H1 (cell line): ENCODE measurements around the gene ZC3H11A. TPM values are rescaled to one million over a fixed set of nuclear protein-coding genes. Genes with fewer than 3 reads are reported as not detected.

Experiments used
- CTCF ChIA-PET: fragments of 300-600 bp; sonication (Branson Sonifier 250); formaldehyde crosslinking; loops from one replicate; lab custom pipeline; 2021; ENCODE audit not compliant: partially characterized antibody; lab: Charles Lee
- POLR2A ChIA-PET: fragments of 300-600 bp; sonication (Branson Sonifier 250); formaldehyde crosslinking; loops from one replicate; lab custom pipeline; 2021; ENCODE audit warnings: inconsistent platforms; ENCODE audit not compliant: partially characterized antibody; lab: Charles Lee
- DNase-seq, 2 experiments: peaks; one replicate each; pipeline versions ENCODE4 v3.0.0 to v3.0.0-alpha.2; 2010 to 2022; ENCODE audit warnings: low spot score in 2 of 2, low read depth in 1 of 2, mixed read lengths in 1 of 2
- FAIRE-seq: peaks from 2 replicates; lab custom pipeline; 2011; peaks lifted over from hg19 to GRCh38; lab: Jason Lieb, UNC
- H2AFZ ChIP-seq: 2 replicates; pipeline ENCODE4 v1.8.1; 2012; ENCODE audit warnings: low read length, inconsistent platforms
- H2AK5ac ChIP-seq: 2 replicates; pipeline ENCODE4 v1.6.1; 2013; ENCODE audit warnings: low read depth, low read length
- H2BK120ac ChIP-seq: replicated peaks from 2 replicates; pipeline ENCODE3; 2013; ENCODE audit warnings: low read depth, low read length, inconsistent platforms
- H2BK12ac ChIP-seq: 2 replicates; pipeline ENCODE4 v1.6.1; 2013; ENCODE audit warnings: low read depth, low read length
- H2BK15ac ChIP-seq: 2 replicates; pipeline ENCODE4 v1.6.1; 2013; ENCODE audit warnings: low read length
- H2BK20ac ChIP-seq: 2 replicates; pipeline ENCODE4 v1.6.1; 2013; ENCODE audit warnings: low read length
- H2BK5ac ChIP-seq: 2 replicates; pipeline ENCODE4 v1.6.1; 2013; ENCODE audit warnings: low read depth, low read length
- H3K14ac ChIP-seq: 2 replicates; pipeline ENCODE4 v1.6.1; 2013; ENCODE audit warnings: inconsistent platforms; ENCODE audit not compliant: insufficient read length
- H3K18ac ChIP-seq: 2 replicates; pipeline ENCODE4 v1.6.1; 2013; ENCODE audit warnings: low read length; ENCODE audit errors: extremely low read depth
- H3K23ac ChIP-seq: 2 replicates; pipeline ENCODE4 v1.6.1; 2013; ENCODE audit warnings: inconsistent platforms; ENCODE audit not compliant: insufficient read length
- H3K23me2 ChIP-seq: 2 replicates; pipeline ENCODE4 v1.6.1; 2013; ENCODE audit warnings: low read depth, low read length
- H3K27ac ChIP-seq: 2 replicates; pipeline ENCODE4 v1.6.1; 2011; ENCODE audit warnings: low read depth, low read length, inconsistent platforms
- H3K27me3 ChIP-seq, 4 experiments: replicated peaks in 1 of 4; 1 replicate in 1 of 4; 2 replicates in 3 of 4; pipeline versions ENCODE4 v1.6.1 to v1.8.1; 2011 to 2013; ENCODE audit warnings: low read length in 3 of 4, mild to moderate bottlenecking in 3 of 4, inconsistent platforms in 2 of 4, mixed read lengths in 2 of 4, moderate library complexity in 1 of 4; ENCODE audit not compliant: control insufficient read depth in 3 of 4, insufficient read depth in 3 of 4; ENCODE audit errors: extremely low read depth in 1 of 4
- H3K36me3 ChIP-seq, 4 experiments: 2 replicates each; pipeline versions ENCODE4 v1.6.1 to v1.8.1; 2011 to 2013; ENCODE audit warnings: mild to moderate bottlenecking in 4 of 4, low read length in 3 of 4, moderate library complexity in 2 of 4, control low read depth in 1 of 4, inconsistent platforms in 1 of 4; ENCODE audit not compliant: insufficient read depth in 4 of 4, control insufficient read depth in 2 of 4
- H3K4ac ChIP-seq: replicated peaks from 2 replicates; pipeline ENCODE3; 2013; ENCODE audit warnings: low read length, low read depth, mixed read lengths, inconsistent platforms; ENCODE audit not compliant: insufficient read length
- H3K4me1 ChIP-seq, 4 experiments: replicated peaks in 1 of 4; 1 replicate in 1 of 4; 2 replicates in 3 of 4; pipeline versions ENCODE4 v1.6.1 to v1.8.1; 2011 to 2013; ENCODE audit warnings: low read length in 3 of 4, inconsistent platforms in 2 of 4, mixed read lengths in 1 of 4; ENCODE audit not compliant: insufficient read depth in 4 of 4, control insufficient read depth in 3 of 4
- H3K4me2 ChIP-seq, 2 experiments: 2 replicates each; pipeline versions ENCODE4 v1.6.1 to v1.8.1; 2011 to 2013; ENCODE audit warnings: low read depth in 2 of 2, low read length in 2 of 2, control low read depth in 1 of 2, inconsistent platforms in 1 of 2, mild to moderate bottlenecking in 1 of 2; ENCODE audit not compliant: insufficient read depth in 1 of 2
- H3K4me3 ChIP-seq, 4 experiments: fragments of 200-600, 300-600 bp in 1 of 4; sonication (generic), shearing (Covaris generic), sonication (Bioruptor Twin) in 1 of 4; 2 replicates each; pipeline versions ENCODE4 v1.5.1 to v1.8.1; 2011 to 2016; ENCODE audit warnings: low read length in 4 of 4, low read depth in 3 of 4, control low read depth in 2 of 4, inconsistent platforms in 2 of 4, mild to moderate bottlenecking in 2 of 4, mixed read lengths in 1 of 4, moderate library complexity in 1 of 4; ENCODE audit not compliant: insufficient read depth in 2 of 4; ENCODE audit errors: extremely low read depth in 1 of 4
- H3K56ac ChIP-seq: replicated peaks from 2 replicates; pipeline ENCODE3; 2013; ENCODE audit warnings: low read depth, mild to moderate bottlenecking, mixed read lengths, low read length, inconsistent platforms; ENCODE audit not compliant: insufficient read length
- H3K79me1 ChIP-seq: 2 replicates; pipeline ENCODE4 v1.6.1; 2013; ENCODE audit warnings: low read depth, low read length, control low read depth
- H3K79me2 ChIP-seq, 2 experiments: 2 replicates each; pipeline versions ENCODE4 v1.6.1 to v1.8.1; 2012 to 2013; ENCODE audit warnings: low read length in 2 of 2, mild to moderate bottlenecking in 2 of 2, inconsistent platforms in 1 of 2; ENCODE audit not compliant: insufficient read depth in 2 of 2, control insufficient read depth in 1 of 2
- H3K9ac ChIP-seq, 4 experiments: replicated peaks in 1 of 4; 1 replicate in 1 of 4; 2 replicates in 3 of 4; pipeline versions ENCODE4 v1.6.1 to v1.8.1; 2011 to 2013; ENCODE audit warnings: low read depth in 3 of 4, low read length in 3 of 4, control low read depth in 2 of 4, mild to moderate bottlenecking in 2 of 4, moderate library complexity in 2 of 4, inconsistent platforms in 1 of 4; ENCODE audit errors: extremely low read depth in 1 of 4
- H3K9me3 ChIP-seq, 2 experiments: 2 replicates each; pipeline versions ENCODE4 v1.6.1 to v1.8.1; 2012 to 2013; ENCODE audit warnings: mild to moderate bottlenecking in 2 of 2, moderate library complexity in 2 of 2, control low read depth in 1 of 2, inconsistent platforms in 1 of 2, low read depth in 1 of 2, low read length in 1 of 2, mixed read lengths in 1 of 2; ENCODE audit not compliant: insufficient read depth in 2 of 2
- H4K20me1 ChIP-seq, 2 experiments: replicated peaks in 1 of 2; 2 replicates each; pipeline versions ENCODE3 to v1.8.1; 2011 to 2013; ENCODE audit warnings: inconsistent platforms in 2 of 2, low read length in 2 of 2, mild to moderate bottlenecking in 1 of 2; ENCODE audit not compliant: insufficient read depth in 2 of 2, control insufficient read depth in 1 of 2
- H4K5ac ChIP-seq: 2 replicates; pipeline ENCODE4 v1.6.1; 2013; ENCODE audit warnings: low read length, low read depth, mixed read lengths, inconsistent platforms; ENCODE audit not compliant: insufficient read length
- H4K8ac ChIP-seq: 2 replicates; pipeline ENCODE4 v1.8.0; 2013; ENCODE audit warnings: mild to moderate bottlenecking, moderate library complexity, low read length, inconsistent platforms; ENCODE audit not compliant: insufficient read depth; ENCODE audit errors: extremely low read depth
- H4K91ac ChIP-seq: replicated peaks from 2 replicates; pipeline ENCODE3; 2013; ENCODE audit warnings: low read length, mixed read lengths, inconsistent platforms; ENCODE audit not compliant: insufficient read length
- CBX5 ChIP-seq: fragments of 300-800, 300-1000 bp; sonication (generic); IDR thresholded peaks from 2 replicates; pipeline ENCODE4 v1.7.1; 2016; ENCODE audit warnings: antibody characterized with exemption, low read length, low read depth
- CTBP2 ChIP-seq: IDR thresholded peaks from 2 replicates; pipeline ENCODE4 v1.7.0; 2011; ENCODE audit warnings: borderline replicate concordance, mild to moderate bottlenecking, moderate library complexity, mixed read lengths, low read length; ENCODE audit not compliant: insufficient read depth, insufficient read length
- POLR2AphosphoS5 ChIP-seq: IDR thresholded peaks from 2 replicates; pipeline ENCODE4 v1.6.1; 2011; ENCODE audit warnings: low read depth, low read length
- TCF12 ChIP-seq: IDR thresholded peaks from 2 replicates; pipeline ENCODE4 v1.6.1; 2011; ENCODE audit warnings: low read depth, mild to moderate bottlenecking, low read length
- WGBS, 2 experiments: shearing (Covaris generic) in 1 of 2; methylation state at CpG; one replicate each; pipeline versions ENCODE4 v1.1.6 to v1.1.7; 2013 to 2015; ENCODE audit warnings: low lambda C conversion rate in 2 of 2, mixed read lengths in 2 of 2, inconsistent platforms in 1 of 2, low coverage in 1 of 2, missing lambda C conversion rate in 1 of 2; ENCODE audit not compliant: insufficient replicate concordance in 2 of 2, insufficient coverage in 1 of 2, insufficient read length in 1 of 2; ENCODE audit errors: extremely low coverage in 1 of 2, missing lambda C conversion rate in 1 of 2; 5-methylcytosine and 5-hydroxymethylcytosine counted together
- polyA plus RNA-seq, 7 experiments: library from polyadenylated mRNA; depleted of rRNA in 3 of 7; stranded (reverse) in 5 of 7; unstranded in 2 of 7; fragments of >200 nt in 5 of 7; fragments of 200-250 nt in 2 of 7; gene quantifications; 1 replicate in 5 of 7; 2 replicates in 1 of 7; 4 replicates in 1 of 7; pipeline versions ENCODE4 v1.2.1 to v1.2.3, GENCODE V29; 2011 to 2013; ENCODE audit warnings: missing spikeins in 2 of 7, mixed read lengths in 2 of 7
- total RNA-seq: library from RNA; stranded (reverse); fragmentation: NEBNext Ultra II Directional; extraction: Animal tissue kit (Norgen Biotek cat#: 25700); gene quantifications from 2 replicates; pipeline ENCODE4 v1.2.1, GENCODE V29; 2021
- TF ChIP-seq, protein P1 (sequence below), 3 experiments: IDR thresholded peaks; 1 replicate in 2 of 3; 2 replicates in 1 of 3; pipeline versions ENCODE4 v1.5.1 to v1.6.1; 2011; ENCODE audit warnings: low read length in 3 of 3, mild to moderate bottlenecking in 3 of 3, inconsistent platforms in 2 of 3, low read depth in 1 of 3, moderate library complexity in 1 of 3; ENCODE audit not compliant: insufficient read depth in 1 of 3; ENCODE audit errors: control extremely low read depth in 1 of 3

The ZC3H11A gene
- total and polyA plus RNA-seq, 2 of the 8 experiments (the other 6 are each of a cell fraction or from before 2014, with no cell fraction given): 37.2 to 105 TPM

DNA sequence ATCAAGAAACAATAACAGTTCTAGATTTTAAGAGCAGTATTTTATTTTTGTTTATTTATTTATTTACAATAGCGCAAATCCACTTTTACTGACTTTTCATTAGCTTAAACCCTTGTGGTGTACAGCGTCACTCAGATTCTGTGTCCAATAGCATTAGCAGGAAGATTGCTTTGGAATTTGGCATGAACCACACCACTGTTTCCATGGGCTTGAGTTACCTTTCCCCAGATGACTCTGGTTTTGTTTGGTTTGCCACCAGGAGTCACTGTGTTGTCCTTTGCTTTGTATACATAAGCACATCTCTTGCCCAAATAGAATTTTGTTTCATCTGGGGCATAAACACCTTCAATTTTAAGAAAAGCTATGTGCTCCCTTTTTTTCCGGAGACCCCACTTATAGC lies 40.1 kb downstream of the ZC3H11A start:
- Histone ChIP-seq H2BK20ac (no peak overlapping the region), H2AFZ (no peak overlapping the region), H2BK5ac (no peak overlapping the region), H3K9ac (no peak overlapping the region), H3K14ac (no peak overlapping the region), H3K4me1 (no peaks in the 10 kb centered on the region), H2BK15ac (no peak overlapping the region), H3K4me2 (no peak overlapping the region), H3K9me3 (no peaks in the 10 kb centered on the region), H3K23ac (no peak overlapping the region), H3K79me1 (no peaks in the 10 kb centered on the region), H3K18ac (no peak overlapping the region), H2AK5ac (no peak overlapping the region), H3K4me3 (no peak overlapping the region), H3K27ac (no peak overlapping the region), H4K8ac (no peak overlapping the region), H3K27me3 (no peaks in the 10 kb centered on the region), H3K56ac (no peak overlapping the region), H2BK120ac (no peak overlapping the region), H4K91ac (no peak overlapping the region), H3K36me3 (peaks cover 30 to 88% (median 69%) of the 10 kb centered on the region in 4 experiments), H3K4ac (no peak overlapping the region), H4K20me1 (peaks cover 0 to 1% of the 10 kb centered on the region in 2 experiments), H3K79me2 (no peaks in the 10 kb centered on the region), H2BK12ac (no peak overlapping the region), H3K23me2 (no peaks in the 10 kb centered on the region)
- FAIRE-seq (no peak), DNase-seq (no peak)
- CTCF ChIA-PET: interaction anchor here (0.7 to 3.0 kb wide), 4 partner anchors 16 to 294 kb away, joined by 3 to 7 read pairs (median 4); no protein-coding TSS in a partner anchor
- 90% methylated on average over 3 of the region's 3 CpGs; no CpG with 5 or more reads in 1 of the 2 experiments for WGBS, 2 experiments
- POLR2A ChIA-PET: interaction anchor here (0.7 kb wide), 1 partner anchor 184 kb away, joined by 3 read pairs; no protein-coding TSS in a partner anchor
- TF ChIP-seq POLR2AphosphoS5 (no peak), CTBP2 (no peak), CBX5 (no peak), TCF12 (no peak)
- TF ChIP-seq, protein P1, sequence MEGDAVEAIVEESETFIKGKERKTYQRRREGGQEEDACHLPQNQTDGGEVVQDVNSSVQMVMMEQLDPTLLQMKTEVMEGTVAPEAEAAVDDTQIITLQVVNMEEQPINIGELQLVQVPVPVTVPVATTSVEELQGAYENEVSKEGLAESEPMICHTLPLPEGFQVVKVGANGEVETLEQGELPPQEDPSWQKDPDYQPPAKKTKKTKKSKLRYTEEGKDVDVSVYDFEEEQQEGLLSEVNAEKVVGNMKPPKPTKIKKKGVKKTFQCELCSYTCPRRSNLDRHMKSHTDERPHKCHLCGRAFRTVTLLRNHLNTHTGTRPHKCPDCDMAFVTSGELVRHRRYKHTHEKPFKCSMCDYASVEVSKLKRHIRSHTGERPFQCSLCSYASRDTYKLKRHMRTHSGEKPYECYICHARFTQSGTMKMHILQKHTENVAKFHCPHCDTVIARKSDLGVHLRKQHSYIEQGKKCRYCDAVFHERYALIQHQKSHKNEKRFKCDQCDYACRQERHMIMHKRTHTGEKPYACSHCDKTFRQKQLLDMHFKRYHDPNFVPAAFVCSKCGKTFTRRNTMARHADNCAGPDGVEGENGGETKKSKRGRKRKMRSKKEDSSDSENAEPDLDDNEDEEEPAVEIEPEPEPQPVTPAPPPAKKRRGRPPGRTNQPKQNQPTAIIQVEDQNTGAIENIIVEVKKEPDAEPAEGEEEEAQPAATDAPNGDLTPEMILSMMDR (IDR thresholded peaks at IDR 0.05; ENCODE audit: control extremely low read depth in 1 of 3, insufficient read depth in 1 of 3, low read depth in 1 of 3, low read length in 3 of 3): peak in 1 of 3 experiments; percentile 20; a peak in 1 of 4 replicates
- TF ChIP-seq, all 59 proteins: peak for 1
- H4K5ac ChIP-seq: no peak overlapping the region
